Epithelial cell of esophagus (primary cell): ENCODE data around the gene CORO2B.

Experiments used
- DNase-seq: peaks from one replicate; pipeline ENCODE4 v3.0.0; 2010; ENCODE audit warnings: low read depth
- H3K4me3 ChIP-seq: 2 replicates; pipeline ENCODE4 v1.5.1; 2011; ENCODE audit warnings: mild to moderate bottlenecking, low read length, control low read depth
- CTCF ChIP-seq: IDR thresholded peaks from 2 replicates; pipeline ENCODE4 v1.5.1; 2011; ENCODE audit warnings: low read depth, mild to moderate bottlenecking, low read length, control low read depth, inconsistent platforms; ENCODE audit not compliant: insufficient read depth; ENCODE audit errors: missing control alignments

CORO2B gene

GRCh38 chr15:68687136-68687735 is 108.4 kb downstream of the CORO2B start:
- H3K4me3 ChIP-seq: no peak overlapping the region
- no peak for TF ChIP-seq CTCF
- no peak for DNase-seq

GRCh38 chr15:68691705-68692104 is 112.9 kb downstream of the CORO2B start:
- no peak for TF ChIP-seq CTCF
- no peak overlapping the region for H3K4me3 ChIP-seq
- DNase-seq: peak; percentile 13

- no peak overlapping the region for H3K4me3 ChIP-seq
- DNase-seq: no peak
- no peak for TF ChIP-seq CTCF
Measured at GRCh38 chr15:68693071-68693470, 114.3 kb downstream of the CORO2B start.

GRCh38 chr15:68694111-68694510 is 115.3 kb downstream of the CORO2B start:
- no peak for TF ChIP-seq CTCF
- no peak for DNase-seq
- no peak overlapping the region for H3K4me3 ChIP-seq

- no peak overlapping the region for H3K4me3 ChIP-seq
- DNase-seq: no peak
- no peak for TF ChIP-seq CTCF
Measured at GRCh38 chr15:68695061-68695595, 116.3 kb downstream of the CORO2B start.

- no peak for TF ChIP-seq CTCF
- H3K4me3 ChIP-seq: no peak overlapping the region
- DNase-seq: no peak
Measured at GRCh38 chr15:68696414-68697363, 117.9 kb downstream of the CORO2B start.
